BE2C (cell line): Measurements from ENCODE around the gene POU4F1.

ENCODE experiments used
- DNase-seq: peaks from one replicate; pipeline ENCODE4 v3.0.0-alpha.2; 2020
- H3K27me3 ChIP-seq: fragments of 250-450 bp; sonication (Bioruptor Pico); 2 replicates; pipeline ENCODE4 v1.5.1; 2020; ENCODE audit warnings: mild to moderate bottlenecking
- H3K36me3 ChIP-seq: fragments of 250-450 bp; sonication (Bioruptor Pico); 2 replicates; pipeline ENCODE4 v1.5.1; 2020; ENCODE audit warnings: mild to moderate bottlenecking
- H3K4me1 ChIP-seq: fragments of 250-450 bp; sonication (Bioruptor Pico); 2 replicates; pipeline ENCODE4 v1.5.1; 2020
- H3K4me3 ChIP-seq: 2 replicates; pipeline ENCODE4 v1.5.1; 2011; ENCODE audit warnings: low read depth, low read length
- H3K9me3 ChIP-seq: fragments of 250-450 bp; sonication (Bioruptor Pico); 2 replicates; pipeline ENCODE4 v1.5.1; 2020
- CTCF ChIP-seq: IDR thresholded peaks from 2 replicates; pipeline ENCODE4 v1.5.1; 2012; ENCODE audit warnings: mild to moderate bottlenecking, low read depth, low read length

POU4F1 gene

GRCh38 chr13:78595495-78596398 lies 7.6 kb downstream of the POU4F1 start:
- Histone ChIP-seq H3K4me3 (peak overlapping the region; percentile 57), H3K36me3 (no peaks in the 10 kb centered on the region), H3K4me1 (no peaks in the 10 kb centered on the region; the same call in 1 of the 2 replicates), H3K9me3 (0 out of 2 replicates have a peak, but pooled peaks cover 2% of the 10 kb centered on the region), H3K27me3 (peaks cover 98% of the 10 kb centered on the region)
- TF ChIP-seq CTCF = no peak
- peak; percentile 43 for DNase-seq

DNA sequence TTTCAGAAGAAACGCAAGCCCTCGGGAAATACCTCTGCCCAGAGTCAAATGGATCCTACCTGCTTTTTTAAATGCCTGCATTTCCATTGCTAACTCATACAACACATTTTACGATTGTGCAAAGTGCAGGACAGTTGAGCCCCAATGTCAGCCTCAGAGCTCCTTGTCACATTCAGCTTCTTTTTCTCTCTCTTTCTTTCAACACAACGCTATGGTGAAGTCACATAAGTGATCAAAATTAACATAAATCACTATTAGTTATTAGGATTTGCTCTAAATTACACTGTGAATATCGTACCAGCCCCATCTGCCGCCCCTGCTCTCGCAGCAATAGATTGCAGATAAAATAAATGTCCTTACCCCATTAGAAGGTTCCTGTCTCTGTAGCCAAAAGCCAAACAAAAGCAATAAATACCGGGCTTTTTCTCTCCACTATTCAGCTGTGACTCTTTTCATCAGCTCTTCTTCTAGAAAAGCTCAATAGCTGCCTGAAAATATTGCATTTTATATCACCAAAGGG lies 8.8 kb downstream of the POU4F1 start:
- DNase-seq = no peak
- Histone ChIP-seq H3K9me3 (0 out of 2 replicates have a peak, but pooled peaks cover 2% of the 10 kb centered on the region), H3K36me3 (no peaks in the 10 kb centered on the region), H3K4me1 (no peaks in the 10 kb centered on the region; the same call in 1 of the 2 replicates), H3K4me3 (no peak overlapping the region), H3K27me3 (peaks cover 97% of the 10 kb centered on the region)
- no peak for TF ChIP-seq CTCF

GRCh38 chr13:78593652-78594455 lies 9.5 kb downstream of the POU4F1 start:
- Histone ChIP-seq H3K27me3 (peaks cover 97% of the 10 kb centered on the region), H3K4me3 (no peak overlapping the region)
- no peak for DNase-seq

DNA sequence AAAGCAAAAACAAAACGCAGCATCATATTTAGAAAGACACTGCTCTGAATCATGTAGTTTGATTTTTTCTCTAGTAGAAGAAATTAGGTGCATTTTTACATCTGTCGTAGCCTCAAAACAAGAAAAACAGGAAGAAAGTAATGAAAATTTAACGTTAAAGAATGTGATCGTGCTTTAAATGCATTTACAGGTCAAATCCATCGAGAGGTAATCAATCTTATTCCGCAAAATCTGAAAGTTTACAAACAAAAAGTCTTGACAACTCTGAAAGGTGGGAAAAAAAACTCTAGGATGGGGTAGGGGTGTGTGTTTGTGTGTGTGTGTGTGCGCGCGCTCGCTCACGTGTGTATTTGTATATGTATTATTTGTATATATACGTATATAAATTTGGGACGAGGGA lies 10.2 kb downstream of the POU4F1 start:
- no peaks in the 10 kb centered on the region for H3K36me3 ChIP-seq
- H3K4me1 ChIP-seq = no peaks in the 10 kb centered on the region; the same call in 1 of the 2 replicates
- DNase-seq = no peak
- 0 out of 2 replicates have a peak, but pooled peaks cover 2% of the 10 kb centered on the region for H3K9me3 ChIP-seq
- H3K4me3 ChIP-seq = no peak overlapping the region
- peaks cover 97% of the 10 kb centered on the region for H3K27me3 ChIP-seq
- TF ChIP-seq CTCF = no peak

More at GRCh38 chr13:78593652-78594455, 9.5 kb downstream of the POU4F1 start:
- Histone ChIP-seq H3K36me3 (no peaks in the 10 kb centered on the region), H3K4me1 (no peaks in the 10 kb centered on the region; the same call in 1 of the 2 replicates), H3K9me3 (0 out of 2 replicates have a peak, but pooled peaks cover 2% of the 10 kb centered on the region)
- no peak for TF ChIP-seq CTCF

DNA sequence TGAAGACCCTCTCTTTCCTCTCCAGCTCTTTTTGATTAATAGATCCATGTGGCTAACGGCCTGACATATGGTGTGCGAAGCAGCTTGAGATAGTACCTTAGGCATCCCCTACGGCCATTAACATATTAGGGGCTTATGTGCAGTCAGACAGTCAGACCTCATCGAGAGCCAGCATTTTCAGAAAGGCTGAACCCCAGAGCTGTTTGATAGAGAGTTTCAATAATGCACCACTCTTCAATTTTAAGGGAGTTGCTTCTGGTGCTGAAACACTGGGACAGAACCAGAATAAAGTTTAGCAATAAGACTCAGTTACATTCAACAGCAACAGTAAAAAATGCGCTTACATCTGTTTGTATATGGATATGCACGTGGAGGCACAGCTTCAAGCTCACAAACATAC lies 10.8 kb downstream of the POU4F1 start:
- Histone ChIP-seq H3K4me1 (no peaks in the 10 kb centered on the region; the same call in 1 of the 2 replicates), H3K36me3 (no peaks in the 10 kb centered on the region), H3K27me3 (peaks cover 97% of the 10 kb centered on the region), H3K9me3 (0 out of 2 replicates have a peak, but pooled peaks cover 2% of the 10 kb centered on the region), H3K4me3 (no peak overlapping the region)
- DNase-seq = no peak
- TF ChIP-seq CTCF = no peak
